Mononuclear cell (primary cell): ENCODE data around the gene STUB1. TPM values are rescaled to one million over a fixed set of nuclear protein-coding genes. Genes with fewer than 3 reads are reported as not detected.

Source experiments
- H3K27me3 ChIP-seq: 2 replicates; pipeline ENCODE4 v1.6.0; 2011; ENCODE audit warnings: low read length, control low read depth; ENCODE audit not compliant: insufficient read depth
- H3K4me1 ChIP-seq: 2 replicates; pipeline ENCODE4 v1.5.1; 2011; ENCODE audit warnings: mild to moderate bottlenecking, low read length, control low read depth; ENCODE audit not compliant: insufficient read depth
- H3K4me3 ChIP-seq: 2 replicates; pipeline ENCODE4 v1.5.1; 2011; ENCODE audit warnings: mild to moderate bottlenecking, low read length, moderate library complexity
- H3K9me3 ChIP-seq: 2 replicates; pipeline ENCODE4 v1.5.1; 2011; ENCODE audit warnings: low read depth, mild to moderate bottlenecking, control low read depth, low read length
- total RNA-seq: library from RNA; depleted of rRNA; stranded (reverse); fragments of >200 nt; gene quantifications from one replicate; pipeline ENCODE4 v1.2.3, GENCODE V29; 2012

STUB1 gene
- total RNA-seq, 1 donor: 39.0 TPM

DNA sequence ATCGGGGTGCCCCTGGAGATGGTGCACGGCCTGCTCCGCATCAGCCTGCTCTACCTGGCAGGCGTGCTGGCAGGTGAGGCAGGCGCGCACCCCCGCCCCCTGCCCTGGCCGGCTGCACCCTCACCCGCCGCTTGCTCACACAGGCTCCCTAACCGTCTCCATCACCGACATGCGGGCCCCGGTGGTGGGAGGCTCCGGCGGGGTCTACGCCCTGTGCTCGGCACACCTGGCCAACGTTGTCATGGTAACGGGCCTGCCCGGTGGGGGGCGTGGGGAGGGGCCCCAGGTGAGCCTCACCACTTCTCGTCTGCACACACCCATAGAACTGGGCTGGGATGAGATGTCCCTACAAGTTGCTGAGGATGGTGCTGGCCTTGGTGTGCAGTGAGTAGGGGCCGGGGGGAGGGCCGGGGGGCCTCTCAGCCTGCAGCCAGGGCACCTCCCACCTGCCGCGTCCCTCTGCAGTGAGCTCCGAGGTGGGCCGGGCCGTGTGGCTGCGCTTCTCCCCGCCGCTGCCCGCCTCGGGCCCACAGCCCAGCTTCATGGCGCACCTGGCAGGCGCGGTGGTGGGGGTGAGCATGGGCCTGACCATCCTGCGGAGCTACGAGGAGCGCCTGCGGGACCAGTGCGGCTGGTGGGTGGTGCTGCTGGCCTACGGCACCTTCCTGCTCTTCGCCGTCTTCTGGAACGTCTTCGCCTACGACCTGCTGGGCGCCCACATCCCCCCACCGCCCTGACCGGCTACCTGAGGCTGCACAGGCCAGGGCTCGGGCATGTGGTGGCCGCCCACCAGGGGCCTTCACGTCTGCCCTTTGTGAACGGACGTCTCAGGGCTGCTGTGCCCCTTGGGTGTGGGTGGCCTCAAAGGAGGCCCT lies 2.7 kb upstream of the STUB1 start:
- Histone ChIP-seq H3K4me1 (peaks cover 35% of the 10 kb centered on the region), H3K4me3 (no peak overlapping the region), H3K27me3 (no peaks in the 10 kb centered on the region), H3K9me3 (no peaks in the 10 kb centered on the region)

DNA sequence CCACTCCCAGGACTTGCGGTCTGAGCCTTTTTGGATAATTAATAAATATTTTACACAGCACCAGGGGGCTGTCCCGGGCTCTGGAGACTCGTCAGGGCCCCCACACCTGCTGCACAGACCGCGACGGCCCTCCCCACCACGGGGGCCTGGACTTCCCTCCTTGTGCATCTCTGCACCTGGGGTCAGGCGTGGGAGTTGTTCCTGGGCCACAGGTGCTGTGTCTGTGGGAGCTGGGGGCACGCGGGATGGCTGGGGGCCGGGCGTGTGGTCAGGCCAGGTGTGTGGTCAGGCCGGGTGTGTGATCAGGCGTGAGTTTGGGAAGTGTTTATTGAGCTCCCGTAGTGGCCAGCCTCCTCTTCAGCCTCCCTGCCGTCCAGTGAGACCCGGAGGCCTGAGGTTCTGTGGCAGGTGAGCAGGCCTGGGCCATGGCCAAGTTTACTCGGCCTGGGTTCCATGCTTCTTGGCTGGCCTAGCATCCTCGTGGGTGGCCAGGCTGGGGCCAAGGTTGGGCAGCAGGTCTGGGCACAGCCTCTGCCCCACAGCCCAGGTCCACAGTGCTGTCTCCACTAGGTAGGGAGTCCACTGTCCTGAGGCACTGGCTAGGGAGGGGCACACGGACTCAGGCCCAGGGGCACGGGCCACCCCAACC lies 1.9 kb upstream of the STUB1 start:
- H3K9me3 ChIP-seq: no peaks in the 10 kb centered on the region
- H3K4me1 ChIP-seq: peaks cover 42% of the 10 kb centered on the region
- H3K4me3 ChIP-seq: no peak overlapping the region
- no peaks in the 10 kb centered on the region for H3K27me3 ChIP-seq

DNA sequence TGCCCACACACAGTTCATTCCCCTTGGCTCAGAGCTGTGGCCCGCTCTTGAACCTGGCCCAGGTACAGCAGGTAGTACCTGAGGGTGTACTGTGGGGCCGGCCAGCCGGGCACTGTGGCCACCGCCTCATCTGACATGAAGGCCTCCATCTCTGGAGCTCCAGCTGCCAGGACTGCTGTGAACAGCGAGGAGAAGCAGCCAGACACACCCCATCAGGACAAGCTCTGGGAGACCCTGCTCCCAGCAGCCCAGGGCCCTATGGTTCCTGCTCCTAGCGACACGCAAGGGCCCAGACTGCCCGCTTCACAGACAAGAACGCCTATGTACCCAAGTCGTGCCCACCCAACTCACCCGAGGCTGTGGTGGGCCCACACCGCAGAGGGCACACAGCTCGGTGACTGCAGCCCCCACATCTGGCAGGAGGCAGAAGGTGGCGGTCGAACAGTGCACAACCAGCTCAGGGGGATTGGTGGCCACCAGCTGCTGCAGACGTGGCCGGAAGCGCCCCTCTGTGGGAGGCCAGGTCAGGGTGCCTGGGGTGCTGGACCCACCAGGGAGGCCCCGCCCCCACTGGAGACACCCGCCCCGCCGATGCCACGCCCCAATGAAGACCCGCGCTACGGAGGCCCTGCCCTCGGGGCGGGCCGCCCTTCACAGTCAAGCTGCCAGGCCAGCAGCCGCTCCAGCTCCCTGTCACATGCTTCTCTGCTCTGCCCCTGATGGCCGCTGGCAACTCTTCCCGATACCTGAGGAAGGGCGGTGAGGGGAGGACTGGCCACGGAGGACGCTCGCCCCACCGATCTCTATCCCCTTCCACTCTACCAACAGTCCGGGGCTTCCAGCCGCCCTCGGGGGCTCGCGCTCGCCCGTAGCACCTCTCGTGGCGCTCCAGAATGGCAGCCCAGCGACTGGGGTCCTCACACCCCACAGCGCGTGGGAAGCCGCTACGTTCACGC lies 1.1 kb upstream of the STUB1 start:
- Histone ChIP-seq H3K4me3 (peak overlapping the region; percentile 23), H3K9me3 (no peaks in the 10 kb centered on the region), H3K27me3 (no peaks in the 10 kb centered on the region), H3K4me1 (peaks cover 48% of the 10 kb centered on the region)

DNA sequence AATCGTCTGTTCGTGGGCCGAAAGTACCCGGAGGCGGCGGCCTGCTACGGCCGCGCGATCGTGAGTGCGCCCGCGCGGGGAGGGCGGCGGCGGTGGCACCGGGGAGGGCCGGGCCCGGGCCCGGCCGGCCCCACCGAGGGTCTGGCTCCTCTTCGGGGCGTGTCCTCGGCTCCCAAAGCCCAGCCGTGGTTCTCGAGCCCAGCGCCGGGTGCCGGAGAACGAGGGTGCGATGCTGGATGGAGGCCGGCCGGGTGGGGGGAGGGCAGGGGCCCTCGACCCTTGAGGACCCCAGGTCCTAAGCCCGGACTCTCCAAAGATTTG lies 375 bp downstream of the STUB1 start:
- no peaks in the 10 kb centered on the region for H3K27me3 ChIP-seq
- no peaks in the 10 kb centered on the region for H3K9me3 ChIP-seq
- H3K4me1 ChIP-seq: peaks cover 52% of the 10 kb centered on the region
- peak overlapping the region; percentile 72 for H3K4me3 ChIP-seq

DNA sequence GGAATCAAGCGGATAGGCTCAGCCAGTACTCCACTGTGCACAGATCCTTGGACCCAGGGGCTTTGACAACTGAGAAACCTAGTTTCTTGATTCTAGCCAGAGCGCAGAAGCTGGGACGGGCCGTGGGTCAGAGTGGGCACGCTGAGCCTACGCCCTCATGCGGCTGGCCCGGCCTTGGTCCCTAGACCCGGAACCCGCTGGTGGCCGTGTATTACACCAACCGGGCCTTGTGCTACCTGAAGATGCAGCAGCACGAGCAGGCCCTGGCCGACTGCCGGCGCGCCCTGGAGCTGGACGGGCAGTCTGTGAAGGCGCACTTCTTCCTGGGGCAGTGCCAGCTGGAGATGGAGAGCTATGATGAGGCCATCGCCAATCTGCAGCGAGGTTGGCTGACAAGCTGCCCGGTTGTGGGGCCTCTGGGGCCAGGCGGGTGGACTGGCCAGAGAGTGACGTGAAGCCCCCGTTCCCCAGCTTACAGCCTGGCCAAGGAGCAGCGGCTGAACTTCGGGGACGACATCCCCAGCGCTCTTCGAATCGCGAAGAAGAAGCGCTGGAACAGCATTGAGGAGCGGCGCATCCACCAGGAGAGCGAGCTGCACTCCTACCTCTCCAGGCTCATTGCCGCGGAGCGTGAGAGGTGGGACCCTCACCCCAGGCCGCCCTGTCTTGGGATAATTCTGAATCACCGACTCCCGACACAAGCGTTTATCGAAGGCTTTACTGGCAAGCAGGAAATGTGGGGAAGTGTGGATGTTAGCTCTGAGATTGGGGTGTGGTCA lies 946 bp downstream of the STUB1 start:
- no peaks in the 10 kb centered on the region for H3K9me3 ChIP-seq
- H3K4me1 ChIP-seq: peaks cover 52% of the 10 kb centered on the region
- H3K4me3 ChIP-seq: peak overlapping the region; percentile 72
- H3K27me3 ChIP-seq: no peaks in the 10 kb centered on the region

DNA sequence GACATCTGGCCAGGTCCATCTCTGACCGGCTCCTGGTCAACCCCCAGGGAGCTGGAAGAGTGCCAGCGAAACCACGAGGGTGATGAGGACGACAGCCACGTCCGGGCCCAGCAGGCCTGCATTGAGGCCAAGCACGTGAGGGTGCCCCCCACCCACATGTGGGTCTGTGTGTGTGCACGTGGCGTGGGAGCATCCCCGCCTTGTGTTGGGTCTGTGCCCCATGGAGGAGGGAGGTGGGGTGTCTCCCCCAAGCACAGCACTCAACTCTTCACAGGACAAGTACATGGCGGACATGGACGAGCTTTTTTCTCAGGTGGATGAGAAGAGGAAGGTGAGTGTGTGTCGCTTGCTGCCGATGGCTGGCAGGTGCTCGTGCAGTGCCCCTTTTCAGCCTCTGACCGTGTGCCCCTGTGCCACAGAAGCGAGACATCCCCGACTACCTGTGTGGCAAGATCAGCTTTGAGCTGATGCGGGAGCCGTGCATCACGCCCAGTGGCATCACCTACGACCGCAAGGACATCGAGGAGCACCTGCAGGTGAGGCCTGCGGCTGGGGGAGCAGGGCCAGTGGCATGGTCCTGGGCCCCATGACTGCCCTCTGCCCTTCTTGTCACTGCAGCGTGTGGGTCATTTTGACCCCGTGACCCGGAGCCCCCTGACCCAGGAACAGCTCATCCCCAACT lies 1.7 kb downstream of the STUB1 start:
- Histone ChIP-seq H3K9me3 (no peaks in the 10 kb centered on the region), H3K4me1 (peaks cover 52% of the 10 kb centered on the region), H3K27me3 (no peaks in the 10 kb centered on the region), H3K4me3 (no peak overlapping the region)

DNA sequence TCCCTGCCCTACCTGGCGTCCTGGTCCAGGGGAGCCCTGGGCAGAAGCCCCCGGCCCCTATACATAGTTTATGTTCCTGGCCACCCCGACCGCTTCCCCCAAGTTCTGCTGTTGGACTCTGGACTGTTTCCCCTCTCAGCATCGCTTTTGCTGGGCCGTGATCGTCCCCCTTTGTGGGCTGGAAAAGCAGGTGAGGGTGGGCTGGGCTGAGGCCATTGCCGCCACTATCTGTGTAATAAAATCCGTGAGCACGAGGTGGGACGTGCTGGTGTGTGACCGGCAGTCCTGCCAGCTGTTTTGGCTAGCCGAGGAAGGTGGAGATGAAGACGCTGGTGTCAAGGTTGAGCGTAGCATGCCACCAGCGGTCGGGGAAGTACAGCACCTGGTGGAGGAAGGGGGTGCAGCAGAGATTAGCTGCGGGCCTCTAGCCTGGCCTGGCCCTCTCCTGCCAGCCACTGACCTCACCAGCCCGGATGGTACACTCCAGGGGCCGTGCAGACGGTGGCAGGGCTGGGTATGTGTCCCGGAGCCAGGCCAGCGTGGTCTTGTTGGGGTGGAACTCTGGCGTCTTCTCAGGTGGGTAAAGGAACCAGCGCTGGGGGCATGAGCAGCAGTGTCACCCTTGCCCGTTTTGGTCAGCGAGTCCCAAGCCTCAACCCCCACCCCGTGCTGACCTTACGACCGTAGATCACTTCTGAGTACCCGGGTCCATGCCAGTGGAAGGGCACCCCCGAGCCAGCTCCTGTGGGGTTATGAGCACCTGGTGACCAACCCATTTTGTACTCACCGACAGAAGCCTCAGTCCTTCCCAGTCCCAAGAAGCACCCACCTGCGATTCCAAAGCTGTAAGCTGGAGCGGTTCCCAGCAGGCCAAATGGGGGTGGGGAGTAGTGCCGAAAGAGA lies 2.5 kb downstream of the STUB1 start:
- no peaks in the 10 kb centered on the region for H3K9me3 ChIP-seq
- peaks cover 52% of the 10 kb centered on the region for H3K4me1 ChIP-seq
- H3K4me3 ChIP-seq: no peak overlapping the region
- H3K27me3 ChIP-seq: no peaks in the 10 kb centered on the region

DNA sequence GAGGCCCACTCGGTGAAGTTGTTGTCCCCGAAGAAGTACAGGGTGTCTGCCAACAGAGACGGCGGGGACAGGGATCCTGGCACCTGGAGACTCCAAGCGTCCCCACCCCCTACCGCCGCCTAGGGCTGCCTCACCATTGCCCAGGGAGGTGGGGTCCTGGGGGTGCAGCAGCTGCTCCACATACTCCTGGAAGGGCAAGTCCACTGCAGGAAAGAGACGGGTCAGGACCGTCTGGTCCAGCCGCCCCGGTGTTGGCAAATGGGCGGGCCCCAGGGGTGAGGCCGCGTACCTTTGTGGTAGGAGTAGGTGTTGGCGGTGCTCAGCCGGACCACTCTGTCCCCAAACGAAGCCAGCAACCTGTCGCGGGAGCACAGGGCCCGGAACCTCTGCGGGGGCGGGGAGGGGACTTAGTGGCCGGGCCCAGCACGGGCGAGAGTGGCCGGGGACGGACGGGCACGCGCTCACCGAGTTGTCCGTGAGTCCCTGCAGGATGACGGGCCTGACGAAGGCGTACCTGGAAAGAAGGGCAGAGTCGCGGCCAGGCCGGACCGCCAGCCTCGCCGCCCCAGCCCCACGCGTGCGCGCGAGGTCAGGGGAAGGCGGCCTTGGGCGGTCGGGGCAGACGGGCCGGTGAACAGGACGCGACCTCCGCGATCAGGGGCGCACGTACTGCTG lies 3.3 kb downstream of the STUB1 start:
- peaks cover 52% of the 10 kb centered on the region for H3K4me1 ChIP-seq
- no peaks in the 10 kb centered on the region for H3K9me3 ChIP-seq
- H3K4me3 ChIP-seq: peak overlapping the region; percentile 44
- no peaks in the 10 kb centered on the region for H3K27me3 ChIP-seq

DNA sequence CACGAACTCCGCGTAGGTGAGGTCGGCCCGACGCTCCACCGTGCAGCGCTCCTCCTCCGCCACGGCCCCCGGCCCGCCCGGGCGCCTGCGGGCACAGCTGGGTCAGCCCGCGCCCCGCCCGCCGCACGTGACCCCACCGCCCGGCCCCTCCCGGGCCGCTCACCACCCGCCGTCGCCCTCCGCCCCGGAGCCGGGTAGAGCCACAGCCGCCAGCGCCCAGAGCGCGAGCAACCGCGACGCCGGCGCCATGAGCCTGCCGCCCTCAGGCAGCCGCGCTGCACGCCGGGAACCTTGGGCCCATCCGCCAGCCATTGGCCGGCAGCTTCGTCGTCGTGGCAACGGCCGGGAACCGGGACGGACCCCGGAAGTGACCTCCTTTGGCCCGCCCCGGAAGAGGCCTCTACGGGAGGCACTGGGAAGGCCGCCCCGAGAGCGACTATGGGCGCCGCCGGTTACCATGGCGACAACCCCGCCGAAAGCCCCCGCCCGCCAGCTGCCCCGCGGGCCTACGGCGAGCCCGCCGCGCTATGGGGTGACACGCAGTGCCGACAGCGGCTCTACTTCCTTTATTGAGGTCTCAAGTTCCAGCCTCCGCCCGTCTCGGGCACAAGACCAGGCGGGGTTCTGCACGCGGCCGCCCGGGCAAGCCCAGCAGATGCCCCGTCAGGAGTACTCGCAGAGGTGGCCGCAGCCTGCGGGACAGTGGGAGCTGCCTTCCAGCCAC lies 4.0 kb downstream of the STUB1 start, which contains the start of gene JMJD8:
Gene JMJD8 (minus strand): TSS at position 264 of the 724 bp plus-strand sequence. CDS start 15 bp downstream, at position 249.
- Histone ChIP-seq H3K4me1 (peaks cover 54% of the 10 kb centered on the region), H3K4me3 (peak within 1 kb of the TSS; percentile 44), H3K9me3 (no peaks in the 10 kb centered on the region), H3K27me3 (no peaks in the 10 kb centered on the region)

DNA sequence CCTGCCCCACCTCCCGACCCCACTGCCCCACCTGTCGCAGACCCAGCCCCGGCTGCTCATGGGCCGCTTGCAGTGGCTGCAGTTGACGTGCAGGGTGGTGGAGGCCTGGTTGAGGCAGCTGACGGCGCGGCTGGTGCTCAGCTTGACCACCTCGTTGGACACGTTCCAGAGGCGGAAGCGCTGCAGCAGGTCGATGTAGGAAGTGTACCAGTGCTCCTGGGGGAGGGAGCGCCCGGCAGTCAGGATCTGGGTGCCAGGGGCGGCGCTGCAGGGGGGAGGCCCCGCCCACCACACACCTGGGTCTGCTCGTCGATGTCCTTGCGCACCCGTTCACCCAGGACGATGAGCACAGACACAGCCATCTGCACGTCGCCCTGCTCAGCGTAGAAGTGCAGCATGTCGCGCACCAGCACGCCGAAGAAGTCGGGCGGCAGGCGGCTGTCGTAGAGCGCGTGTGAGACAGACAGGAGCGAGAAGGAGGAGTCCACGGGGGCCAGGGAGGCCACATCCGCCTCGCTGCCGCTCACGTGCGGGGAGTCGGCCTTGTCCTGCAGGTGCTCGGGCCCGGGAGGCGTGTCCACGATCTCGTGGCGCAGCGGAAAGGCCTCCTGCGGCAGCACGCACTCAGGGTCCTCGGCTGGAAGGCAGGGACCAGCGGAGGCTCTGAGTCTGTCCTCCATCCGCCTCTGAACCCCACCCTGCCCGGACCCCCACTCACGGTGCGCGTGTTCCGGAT lies 4.9 kb downstream of the STUB1 start:
- Histone ChIP-seq H3K9me3 (no peaks in the 10 kb centered on the region), H3K4me3 (no peak overlapping the region), H3K4me1 (peaks cover 57% of the 10 kb centered on the region), H3K27me3 (no peaks in the 10 kb centered on the region)

DNA sequence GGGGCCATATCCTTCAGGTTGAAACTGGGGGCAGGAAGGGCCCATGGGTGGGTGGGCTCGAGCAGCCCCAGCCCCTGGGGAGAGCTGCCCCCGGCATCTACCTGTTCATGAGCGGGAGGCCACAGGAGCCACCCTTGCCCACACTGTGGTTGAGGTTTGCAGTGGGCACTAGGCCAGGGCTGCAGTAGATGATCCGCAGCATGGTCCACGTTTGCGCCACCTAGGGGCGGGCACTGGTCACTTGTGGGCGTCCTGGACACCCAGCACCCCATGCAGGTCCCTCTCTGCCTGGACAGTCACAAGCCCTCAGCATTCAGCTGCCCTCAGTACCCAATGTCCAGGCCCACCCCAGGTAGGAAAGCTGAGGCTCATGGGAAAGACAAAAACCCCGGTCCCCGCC lies 5.8 kb downstream of the STUB1 start:
- no peaks in the 10 kb centered on the region for H3K27me3 ChIP-seq
- H3K9me3 ChIP-seq: no peaks in the 10 kb centered on the region
- peaks cover 57% of the 10 kb centered on the region for H3K4me1 ChIP-seq
- H3K4me3 ChIP-seq: no peak overlapping the region
